SK-N-SH (cell line): ENCODE data around the gene GSG1L. TPM values are rescaled to one million over a fixed set of nuclear protein-coding genes. Genes with fewer than 3 reads are reported as not detected.

ENCODE experiments used
- CTCF ChIA-PET: fragments of 300-600, 350-600 bp; formaldehyde crosslinking; extraction: SDS; loops from one replicate; lab custom pipeline; 2021; lab: Yijun Ruan, JAX
- POLR2A ChIA-PET: fragments of 350-600 bp; sonication (Branson Sonifier 250); formaldehyde crosslinking; extraction: SDS; loops from one replicate; lab custom pipeline; 2020; ENCODE audit warnings: antibody characterized with exemption, inconsistent platforms; lab: Yijun Ruan, JAX
- DNase-seq: peaks from one replicate; pipeline ENCODE4 v3.0.0; 2012
- H2AFZ ChIP-seq: fragments of 200-600 bp; sonication (generic); 2 replicates; pipeline ENCODE4 v1.8.1; 2016; ENCODE audit warnings: antibody characterized with exemption, mild to moderate bottlenecking, low read depth
- H3F3A ChIP-seq: fragments of 200-600 bp; sonication (generic); replicated peaks from 2 replicates; pipeline ENCODE3; 2016; ENCODE audit warnings: antibody characterized with exemption, mild to moderate bottlenecking; ENCODE audit not compliant: insufficient read depth
- H3K27ac ChIP-seq, 2 experiments: fragments of 200-500 bp in 1 of 2; fragments of 200-600 bp in 1 of 2; sonication (Bioruptor generic) in 1 of 2; sonication (generic), shearing (Covaris generic) in 1 of 2; 2 replicates each; pipeline versions ENCODE4 v1.5.1 to v1.6.1; 2014 to 2016; ENCODE audit warnings: low read depth in 2 of 2, inconsistent platforms in 1 of 2, low read length in 1 of 2, mild to moderate bottlenecking in 1 of 2, mixed read lengths in 1 of 2
- H3K27me3 ChIP-seq: fragments of 200-600 bp; sonication (generic), shearing (Covaris generic); 2 replicates; pipeline ENCODE4 v1.6.1; 2016; ENCODE audit warnings: mixed run types; ENCODE audit not compliant: insufficient read depth
- H3K36me3 ChIP-seq, 2 experiments: fragments of 200-500 bp in 1 of 2; fragments of 200-600 bp in 1 of 2; sonication (Bioruptor generic) in 1 of 2; sonication (generic) in 1 of 2; replicated peaks in 1 of 2; 2 replicates each; pipeline versions ENCODE3 to v1.5.1; 2014 to 2016; ENCODE audit warnings: low read length in 1 of 2, mild to moderate bottlenecking in 1 of 2; ENCODE audit not compliant: insufficient read depth in 2 of 2, control insufficient read depth in 1 of 2
- H3K4me1 ChIP-seq, 2 experiments: fragments of 200-500 bp in 1 of 2; fragments of 200-600 bp in 1 of 2; sonication (Bioruptor generic) in 1 of 2; sonication (generic), shearing (Covaris generic) in 1 of 2; 2 replicates each; pipeline versions ENCODE4 v1.5.1 to v1.6.1; 2014 to 2016; ENCODE audit warnings: low read depth in 1 of 2, low read length in 1 of 2, mixed run types in 1 of 2; ENCODE audit not compliant: insufficient read depth in 2 of 2, control insufficient read depth in 1 of 2
- H3K4me2 ChIP-seq: fragments of 200-600 bp; sonication (generic), shearing (Covaris generic); 2 replicates; pipeline ENCODE4 v1.6.1; 2017; ENCODE audit warnings: mixed run types
- H3K4me3 ChIP-seq, 2 experiments: fragments of 200-500 bp in 1 of 2; fragments of 200-600 bp in 1 of 2; sonication (Bioruptor generic) in 1 of 2; sonication (generic), shearing (Covaris generic) in 1 of 2; 2 replicates each; pipeline versions ENCODE4 v1.5.1 to v1.8.1; 2014 to 2016; ENCODE audit warnings: low read depth in 2 of 2, inconsistent platforms in 1 of 2, low read length in 1 of 2, mild to moderate bottlenecking in 1 of 2, mixed read lengths in 1 of 2, moderate library complexity in 1 of 2
- H3K79me2 ChIP-seq: fragments of 200-600 bp; sonication (generic); 2 replicates; pipeline ENCODE4 v1.8.1; 2017; ENCODE audit warnings: mild to moderate bottlenecking; ENCODE audit not compliant: insufficient read depth
- H3K9ac ChIP-seq: fragments of 200-600 bp; sonication (generic); 2 replicates; pipeline ENCODE4 v1.6.1; 2017; ENCODE audit warnings: mixed run types
- H3K9me2 ChIP-seq: fragments of 200-600 bp; sonication (generic); 2 replicates; pipeline ENCODE4 v1.6.1; 2017; ENCODE audit warnings: mixed run types
- H3K9me3 ChIP-seq: fragments of 200-600 bp; sonication (generic); 2 replicates; pipeline ENCODE4 v1.6.1; 2017; ENCODE audit warnings: mixed run types, mild to moderate bottlenecking, moderate library complexity
- H4K20me1 ChIP-seq: fragments of 200-600 bp; sonication (generic); 2 replicates; pipeline ENCODE4 v1.6.1; 2017; ENCODE audit warnings: mild to moderate bottlenecking, mixed run types; ENCODE audit not compliant: insufficient read depth
- ELF1 ChIP-seq: IDR thresholded peaks from 2 replicates; pipeline ENCODE4 v1.4.0; 2012
- EP300 ChIP-seq, 2 experiments: IDR thresholded peaks; 2 replicates each; pipeline versions ENCODE4 v1.4.0 to v1.6.1; 2012; ENCODE audit warnings: borderline replicate concordance in 1 of 2, low read depth in 1 of 2, low read length in 1 of 2
- EZH2phosphoT487 ChIP-seq: fragments of 200-600 bp; sonication (generic); IDR thresholded peaks from 2 replicates; pipeline ENCODE4 v1.6.1; 2017; ENCODE audit warnings: low read depth, mixed run types, mild to moderate bottlenecking, antibody characterized with exemption, moderate library complexity, borderline replicate concordance
- GATA2 ChIP-seq: sonication (generic); formaldehyde crosslinking; IDR thresholded peaks from 2 replicates; pipeline ENCODE4 v1.5.0; 2020; ENCODE audit warnings: mild to moderate bottlenecking, missing genetic modification reagents
- MAX ChIP-seq: IDR thresholded peaks from 2 replicates; pipeline ENCODE4 v1.4.0; 2012; ENCODE audit warnings: low read depth
- NFIC ChIP-seq: IDR thresholded peaks from 2 replicates; pipeline ENCODE4 v1.4.0; 2012; ENCODE audit warnings: borderline replicate concordance
- NRF1 ChIP-seq: IDR thresholded peaks from 2 replicates; pipeline ENCODE4 v1.6.1; 2012; ENCODE audit warnings: low read depth, mild to moderate bottlenecking, low read length
- POLR2AphosphoS5 ChIP-seq: IDR thresholded peaks from 2 replicates; pipeline ENCODE4 v1.6.1; 2012; ENCODE audit warnings: low read depth, low read length
- RCOR1 ChIP-seq: fragments of 150-350 bp; IDR thresholded peaks from 2 replicates; pipeline ENCODE4 v1.6.1; 2017; ENCODE audit warnings: antibody characterized with exemption, low read length
- REST ChIP-seq: IDR thresholded peaks from 2 replicates; pipeline ENCODE4 v1.6.1; 2012; ENCODE audit warnings: mild to moderate bottlenecking, low read depth, low read length, moderate library complexity
- RFX5 ChIP-seq: IDR thresholded peaks from 2 replicates; pipeline ENCODE4 v1.6.1; 2012; ENCODE audit warnings: mild to moderate bottlenecking, improper control_type of control experiment, low read length
- RXRA ChIP-seq: IDR thresholded peaks from 2 replicates; pipeline ENCODE4 v1.4.0; 2012; ENCODE audit warnings: low read depth, mild to moderate bottlenecking, borderline replicate concordance
- SIN3A ChIP-seq: IDR thresholded peaks from 2 replicates; pipeline ENCODE4 v1.6.1; 2012; ENCODE audit warnings: low read depth, mild to moderate bottlenecking, low read length, moderate library complexity, borderline replicate concordance
- SMC3 ChIP-seq: IDR thresholded peaks from 2 replicates; pipeline ENCODE4 v1.6.1; 2012; ENCODE audit warnings: low read depth, low read length, improper control_type of control experiment
- TCF12 ChIP-seq: IDR thresholded peaks from 2 replicates; pipeline ENCODE4 v1.4.0; 2012
- TEAD4 ChIP-seq: IDR thresholded peaks from 2 replicates; pipeline ENCODE4 v1.4.0; 2012; ENCODE audit warnings: mild to moderate bottlenecking, borderline replicate concordance; ENCODE audit not compliant: insufficient read depth
- USF1 ChIP-seq: IDR thresholded peaks from 2 replicates; pipeline ENCODE4 v1.4.0; 2012; ENCODE audit warnings: low read depth, borderline replicate concordance
- ZBTB33 ChIP-seq: IDR thresholded peaks from 2 replicates; pipeline ENCODE4 v1.4.0; 2012; ENCODE audit warnings: low read depth, borderline replicate concordance
- WGBS: methylation state at CpG from one replicate; pipeline ENCODE4 v1.1.6; 2017; ENCODE audit warnings: low lambda C conversion rate; 5-methylcytosine and 5-hydroxymethylcytosine counted together
- polyA plus RNA-seq, 3 experiments: library from polyadenylated mRNA; depleted of rRNA; stranded (reverse); fragments of >200 nt; gene quantifications; 2 replicates each; pipeline ENCODE4 v1.2.3, GENCODE V29; 2012

The GSG1L gene
- polyA plus RNA-seq, 1 of the 3 experiments (the other 2 are of a cell fraction) = not detected

GRCh38 chr16:27766236-27766925, 297.1 kb downstream of the GSG1L start:
- DNase-seq = no peak
- Histone ChIP-seq H3K4me1 (peaks cover 0 to 7% of the 10 kb centered on the region in 2 experiments; a peak in 1 of 4 replicates), H3K9ac (no peak overlapping the region), H3K27ac (no peak overlapping the region), H2AFZ (no peak overlapping the region), H3K9me3 (no peaks in the 10 kb centered on the region), H3K79me2 (no peaks in the 10 kb centered on the region), H3K4me2 (no peak overlapping the region), H4K20me1 (no peaks in the 10 kb centered on the region), H3K27me3 (no peaks in the 10 kb centered on the region), H3K36me3 (peaks cover 13 to 61% of the 10 kb centered on the region in 2 experiments), H3F3A (no peaks in the 10 kb centered on the region), H3K9me2 (no peaks in the 10 kb centered on the region), H3K4me3 (no peak overlapping the region)
- POLR2A ChIA-PET = no interaction called here
- TF ChIP-seq TCF12 = no peak
- no peak for TF ChIP-seq EZH2phosphoT487
- TF ChIP-seq SMC3 = no peak
- TF ChIP-seq GATA2 = no peak
- no peak for TF ChIP-seq SIN3A
- no peak for TF ChIP-seq ELF1
- no peak for TF ChIP-seq USF1
- no peak for TF ChIP-seq NRF1
- TF ChIP-seq TEAD4 = no peak
- no peak for TF ChIP-seq REST
- no peak for TF ChIP-seq RFX5
- TF ChIP-seq EP300 (IDR thresholded peaks at IDR 0.05; ENCODE audit: borderline replicate concordance in 1 of 2, low read depth in 1 of 2, low read length in 1 of 2) = no peak
- TF ChIP-seq RCOR1 = no peak
- TF ChIP-seq NFIC = no peak
- no peak for TF ChIP-seq MAX
- TF ChIP-seq POLR2AphosphoS5 = no peak
- TF ChIP-seq RXRA = no peak
- TF ChIP-seq ZBTB33 = no peak
- WGBS = 93% methylated on average over 15 of the region's 21 CpGs
- CTCF ChIA-PET = interaction anchor here (0.9 to 2.0 kb wide), 3 partner anchors 10 to 206 kb away, joined by 4 to 11 read pairs (median 6); no protein-coding TSS in a partner anchor
